Breast epithelium (tissue), 4 donors: ENCODE measurements around the gene DHDH. TPM values are rescaled to one million over a fixed set of nuclear protein-coding genes. Genes with fewer than 3 reads are reported as not detected.
A peak's percentile ranks its signal among the peaks of the same experiment; 100 is the strongest.
"Not testable (repeated sequence)": the region's sequence is repeated elsewhere in the genome, so short reads cannot be mapped to it uniquely, and the experiment has no call there.

Source experiments
- DNase-seq, 2 donors: peaks; one replicate each; pipeline ENCODE4 v3.0.0-alpha.2; 2019; ENCODE audit warnings: low spot score in 2 of 2
- H3K27ac ChIP-seq, 2 donors: fragments of 200-600 bp; sonication (generic) in 1 of 2; one replicate each; pipeline ENCODE4 v1.5.1; 2016 to 2019; ENCODE audit warnings: mild to moderate bottlenecking in 1 of 2
- H3K27me3 ChIP-seq, 2 donors: fragments of 200-600 bp; sonication (generic) in 1 of 2; one replicate each; pipeline versions ENCODE4 v1.5.1 to v1.6.0; 2017 to 2019; ENCODE audit warnings: control low read depth in 1 of 2, mild to moderate bottlenecking in 1 of 2
- H3K36me3 ChIP-seq: fragments of 200-600 bp; one replicate; pipeline ENCODE4 v1.5.1; 2019
- H3K4me1 ChIP-seq, 2 donors: fragments of 200-600 bp; sonication (generic); one replicate each; pipeline ENCODE4 v1.5.1; 2016 to 2019; ENCODE audit warnings: control low read depth in 1 of 2
- H3K4me3 ChIP-seq, 3 donors: fragments of 200-600 bp; sonication (generic); 1 replicate in 2 of 3; 2 replicates in 1 of 3; pipeline ENCODE4 v1.5.1; 2016 to 2019; ENCODE audit warnings: mild to moderate bottlenecking in 3 of 3, moderate library complexity in 2 of 3
- H3K9me3 ChIP-seq, 2 donors: fragments of 200-600 bp; sonication (generic) in 1 of 2; one replicate each; pipeline ENCODE4 v1.5.1; 2016 to 2019; ENCODE audit warnings: control low read depth in 1 of 2
- CTCF ChIP-seq, 3 donors: fragments of 450-650 bp; IDR thresholded peaks; one replicate each; pipeline ENCODE4 v1.5.1; 2016 to 2017; ENCODE audit warnings: antibody characterized with exemption in 3 of 3, mild to moderate bottlenecking in 3 of 3, moderate library complexity in 3 of 3
- POLR2A ChIP-seq: fragments of 450-650 bp; IDR thresholded peaks from one replicate; pipeline ENCODE4 v1.6.1; 2016; ENCODE audit warnings: antibody characterized with exemption, mild to moderate bottlenecking, moderate library complexity
- POLR2AphosphoS5 ChIP-seq, 3 donors: sonication (generic); formaldehyde crosslinking; IDR thresholded peaks; one replicate each; pipeline ENCODE4 v1.6.1; 2017; ENCODE audit warnings: antibody characterized with exemption in 3 of 3
- intact Hi-C: fragments of 100-400 bp; cut with DNase I; formaldehyde crosslinking; loops from one replicate; pipeline ENCODE4 v1.15.1; 2023; ENCODE audit warnings: low total_unique reads
- total RNA-seq, 3 donors: library from RNA; depleted of rRNA; stranded (reverse); fragments of >200 nt; gene quantifications; one replicate each; pipeline ENCODE4 v1.1.0, GENCODE V29; 2016

Gene DHDH
- total RNA-seq, 3 donors from 2014 or later: 0.96 to 1.3 TPM; not detected in 1

GRCh38 chr19:48895226-48895625 is 38.3 kb upstream of the DHDH start:
- no peak for DNase-seq
- Histone ChIP-seq H3K4me1 (no peaks in the 10 kb centered on the region), H3K9me3 (no peaks in the 10 kb centered on the region), H3K27ac (no peak overlapping the region), H3K4me3 (peak overlapping the region in 1 of 3 donors; percentile 67), H3K27me3 (no peaks in the 10 kb centered on the region), H3K36me3 (no peaks in the 10 kb centered on the region)
- TF ChIP-seq POLR2AphosphoS5 (IDR thresholded peaks at IDR 0.05): no peak
- intact Hi-C loops: no loop called here

GRCh38 chr19:48896191-48896720 is 37.2 kb upstream of the DHDH start:
- Histone ChIP-seq H3K27me3 (no peaks in the 10 kb centered on the region), H3K27ac (peak overlapping the region; percentile 73 to 85), H3K36me3 (no peaks in the 10 kb centered on the region), H3K4me1 (peaks cover under 1 to 6% of the 10 kb centered on the region in 2 donors), H3K9me3 (no peaks in the 10 kb centered on the region), H3K4me3 (peak overlapping the region; percentile 28 to 67 (median 52))
- DNase-seq: no peak
- intact Hi-C loops: no loop called here
- peak in 1 of 3 donors; percentile 23 for TF ChIP-seq POLR2AphosphoS5 (IDR thresholded peaks at IDR 0.05)
- no peak for TF ChIP-seq POLR2A
- no peak for TF ChIP-seq CTCF (IDR thresholded peaks at IDR 0.05)

- no peak for DNase-seq
- intact Hi-C loops: no loop called here
Measured at GRCh38 chr19:48897181-48897580, 36.3 kb upstream of the DHDH start.

GRCh38 chr19:48899386-48899749 is 34.1 kb upstream of the DHDH start:
- intact Hi-C loops, H3K27me3 ChIP-seq, H3K9me3 ChIP-seq, DNase-seq, H3K36me3 ChIP-seq: not testable (repeated sequence)
- peak overlapping the region; percentile 87 to 89 for H3K27ac ChIP-seq
- peak overlapping the region in 2 of 3 donors; percentile 76 to 83 for H3K4me3 ChIP-seq
- peaks cover 5 to 17% of the 10 kb centered on the region in 2 donors for H3K4me1 ChIP-seq

More at GRCh38 chr19:48897181-48897580, 36.3 kb upstream of the DHDH start:
- H3K36me3 ChIP-seq: no peaks in the 10 kb centered on the region
- H3K9me3 ChIP-seq: no peaks in the 10 kb centered on the region
- peaks cover 5 to 12% of the 10 kb centered on the region in 2 donors for H3K4me1 ChIP-seq
- no peak for TF ChIP-seq CTCF (IDR thresholded peaks at IDR 0.05)
- no peak for TF ChIP-seq POLR2A
- no peak for TF ChIP-seq POLR2AphosphoS5 (IDR thresholded peaks at IDR 0.05)
- H3K4me3 ChIP-seq: no peak overlapping the region
- no peaks in the 10 kb centered on the region for H3K27me3 ChIP-seq
- no peak overlapping the region for H3K27ac ChIP-seq

- Histone ChIP-seq H3K27me3 (no peaks in the 10 kb centered on the region), H3K4me3 (peak within 1 kb of the TSS; percentile 75 to 83 (median 76)), H3K36me3 (no peaks in the 10 kb centered on the region), H3K27ac (peak within 1 kb of the TSS; percentile 87 to 89), H3K4me1 (peaks cover 5 to 17% of the 10 kb centered on the region in 2 donors), H3K9me3 (no peaks in the 10 kb centered on the region)
- intact Hi-C loops: loop anchor here (1.0 kb wide), 1 partner anchor 27 kb away; no protein-coding TSS in a partner anchor
- TF ChIP-seq POLR2AphosphoS5 (IDR thresholded peaks at IDR 0.05) (peak; percentile 51 to 80 (median 74)), POLR2A (peak; percentile 17), CTCF (IDR thresholded peaks at IDR 0.05) (peak in 2 of 3 donors; percentile 41 to 42)
- DNase-seq: peak; percentile 99
Measured at GRCh38 chr19:48899781-48900476, 33.6 kb upstream of the DHDH start, which contains the start of gene NUCB1. Gene NUCB1, plus strand, starts transcription at chr19:48900312. Its CDS starts 485 bp downstream, at chr19:48900797.
